ENCODE results near the gene MAML3. TPM values are rescaled to one million over a fixed set of nuclear protein-coding genes. Genes with fewer than 3 reads are reported as not detected.

MAML3 gene
- total and polyA plus RNA-seq, 2 of the 13 experiments (the other 11 are each of a cell fraction or from before 2014, with no cell fraction given): 0.05 to 0.13 TPM

GRCh38 chr4:140089216-140089615 is 64.8 kb downstream of the MAML3 start:
- no peak overlapping the region for H3K4me2 ChIP-seq (ENCODE audit: low read depth, low read length)
- DNase-seq (ENCODE audit: low spot score) (no peak), ATAC-seq (no peak), FAIRE-seq (no peak)
- peaks cover 20% of the 10 kb centered on the region for H3K4me1 ChIP-seq (ENCODE audit: insufficient read depth, low read length)
- H3K4me3 ChIP-seq (replicated peaks in 1 of 3; ENCODE audit: insufficient read depth in 1 of 3, low read depth in 2 of 3, low read length in 3 of 3): no peak overlapping the region
- CTCF ChIA-PET (ENCODE audit: low intra/inter-chr PET ratio, low total read pairs): no interaction called here
- TF ChIP-seq NONO (IDR thresholded peaks at IDR 0.05) (no peak), NONO (CRISPR knock-in tag; conservative IDR thresholded peaks at IDR 0.05) (no peak)
- POLR2A ChIA-PET: no interaction called here
- in situ Hi-C loops (cut with HindIII; ENCODE audit: extremely low pct_ligation_motif_present, low pct_unique_long_range_greater_than_20kb) (no loop called here), intact Hi-C loops (cut with micrococcal nuclease; ENCODE audit: unreplicated experiment) (no loop called here)
- no TSS peak for BruUV-seq (replicated peaks)
- no peak overlapping the region for H3K9ac ChIP-seq (ENCODE audit: insufficient read depth, low read depth, low read length)
- no peaks in the 10 kb centered on the region for H3K9me3 ChIP-seq (ENCODE audit: low read length)
- H4K20me1 ChIP-seq (ENCODE audit: insufficient read depth, low read length): no peaks in the 10 kb centered on the region
- no peak overlapping the region for H2AFZ ChIP-seq (ENCODE audit: low read length)
- H3K27ac ChIP-seq (ENCODE audit: extremely low read length, insufficient read depth, low read length): no peak overlapping the region
- H3K36me3 ChIP-seq (replicated peaks in 1 of 2; ENCODE audit: control insufficient read depth in 1 of 2, insufficient read depth in 2 of 2, low read length in 2 of 2): no peaks in the 10 kb centered on the region
- no peaks in the 10 kb centered on the region for H3K79me2 ChIP-seq (ENCODE audit: insufficient read depth, low read length)
- peaks cover 3 to 15% of the 10 kb centered on the region in 2 experiments; a peak in 3 of 5 replicates for H3K27me3 ChIP-seq (ENCODE audit: control insufficient read depth in 1 of 2, insufficient read depth in 2 of 2, low read length in 2 of 2)

DNA sequence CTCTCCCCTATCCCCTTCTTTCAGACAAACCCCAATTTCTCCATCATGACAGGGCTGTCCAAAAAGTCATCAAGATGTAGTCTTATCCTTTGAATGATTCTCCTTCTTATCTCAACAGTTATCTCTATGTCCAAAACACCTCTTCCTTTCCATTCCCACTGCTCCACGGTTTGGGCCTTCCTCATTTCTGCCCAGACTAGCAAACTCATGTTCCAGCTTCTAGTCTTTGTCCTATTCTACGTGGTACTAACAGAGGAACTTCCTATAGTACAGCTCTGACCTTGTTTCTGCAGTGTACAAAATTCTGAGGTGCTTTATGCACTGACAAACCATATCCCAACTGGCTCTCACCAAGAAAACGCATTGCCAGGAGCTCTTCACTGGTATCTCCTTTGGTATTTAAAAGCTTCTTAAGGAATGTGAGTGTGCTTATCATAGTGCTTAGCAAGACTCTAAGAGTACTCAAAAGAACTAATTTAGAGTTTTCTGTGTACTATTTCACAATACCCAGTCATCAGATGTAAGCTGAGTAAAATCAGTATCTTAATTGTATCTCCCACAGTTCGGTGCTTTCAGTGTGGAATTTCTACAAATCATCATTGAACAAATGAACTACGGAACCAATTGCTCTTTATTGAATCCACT is 65.5 kb downstream of the MAML3 start:
- Histone ChIP-seq H3K27me3 (ENCODE audit: control insufficient read depth in 1 of 2, insufficient read depth in 2 of 2, low read length in 2 of 2) (peaks cover 3 to 18% of the 10 kb centered on the region in 2 experiments; a peak in 3 of 5 replicates), H3K9me3 (ENCODE audit: low read length) (no peaks in the 10 kb centered on the region), H3K4me2 (ENCODE audit: low read depth, low read length) (no peak overlapping the region), H3K79me2 (ENCODE audit: insufficient read depth, low read length) (no peaks in the 10 kb centered on the region), H4K20me1 (ENCODE audit: insufficient read depth, low read length) (no peaks in the 10 kb centered on the region), H3K9ac (ENCODE audit: insufficient read depth, low read depth, low read length) (no peak overlapping the region), H3K36me3 (replicated peaks in 1 of 2; ENCODE audit: control insufficient read depth in 1 of 2, insufficient read depth in 2 of 2, low read length in 2 of 2) (no peaks in the 10 kb centered on the region), H3K4me1 (ENCODE audit: insufficient read depth, low read length) (peaks cover 20% of the 10 kb centered on the region), H2AFZ (ENCODE audit: low read length) (no peak overlapping the region), H3K27ac (ENCODE audit: extremely low read length, insufficient read depth, low read length) (no peak overlapping the region), H3K4me3 (replicated peaks in 1 of 3; ENCODE audit: insufficient read depth in 1 of 3, low read depth in 2 of 3, low read length in 3 of 3) (no peak overlapping the region)
- no peak for DNase-seq (ENCODE audit: low spot score)
- in situ Hi-C loops (cut with HindIII; ENCODE audit: extremely low pct_ligation_motif_present, low pct_unique_long_range_greater_than_20kb) (no loop called here), intact Hi-C loops (cut with micrococcal nuclease; ENCODE audit: unreplicated experiment) (no loop called here)
- 12% methylated on average over 5 of the region's 5 CpGs for WGBS (ENCODE audit: low lambda C conversion rate)
- ATAC-seq: no peak
- no TSS peak for BruUV-seq (replicated peaks)
- POLR2A ChIA-PET: no interaction called here
- CTCF ChIA-PET (ENCODE audit: low intra/inter-chr PET ratio, low total read pairs): no interaction called here
- FAIRE-seq: no peak
- TF ChIP-seq, protein P1, sequence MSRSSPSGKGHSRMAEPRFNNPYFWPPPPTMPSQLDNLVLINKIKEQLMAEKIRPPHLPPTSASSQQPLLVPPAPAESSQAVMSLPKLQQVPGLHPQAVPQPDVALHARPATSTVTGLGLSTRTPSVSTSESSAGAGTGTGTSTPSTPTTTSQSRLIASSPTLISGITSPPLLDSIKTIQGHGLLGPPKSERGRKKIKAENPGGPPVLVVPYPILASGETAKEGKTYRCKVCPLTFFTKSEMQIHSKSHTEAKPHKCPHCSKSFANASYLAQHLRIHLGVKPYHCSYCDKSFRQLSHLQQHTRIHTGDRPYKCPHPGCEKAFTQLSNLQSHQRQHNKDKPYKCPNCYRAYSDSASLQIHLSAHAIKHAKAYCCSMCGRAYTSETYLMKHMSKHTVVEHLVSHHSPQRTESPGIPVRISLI (CRISPR knock-in tag; IDR thresholded peaks at IDR 0.05; ENCODE audit: borderline replicate concordance): no peak
- TF ChIP-seq CEBPB (IDR thresholded peaks at IDR 0.05; ENCODE audit: borderline replicate concordance, low read depth, low read length) (peak; percentile 37; the same call in 1 of the 2 replicates), REPIN1 (CRISPR knock-in tag; IDR thresholded peaks at IDR 0.05; ENCODE audit: borderline replicate concordance, low read depth) (no peak), ZNF160 (CRISPR knock-in tag; IDR thresholded peaks at IDR 0.05) (no peak)
- TF ChIP-seq, protein P2, sequence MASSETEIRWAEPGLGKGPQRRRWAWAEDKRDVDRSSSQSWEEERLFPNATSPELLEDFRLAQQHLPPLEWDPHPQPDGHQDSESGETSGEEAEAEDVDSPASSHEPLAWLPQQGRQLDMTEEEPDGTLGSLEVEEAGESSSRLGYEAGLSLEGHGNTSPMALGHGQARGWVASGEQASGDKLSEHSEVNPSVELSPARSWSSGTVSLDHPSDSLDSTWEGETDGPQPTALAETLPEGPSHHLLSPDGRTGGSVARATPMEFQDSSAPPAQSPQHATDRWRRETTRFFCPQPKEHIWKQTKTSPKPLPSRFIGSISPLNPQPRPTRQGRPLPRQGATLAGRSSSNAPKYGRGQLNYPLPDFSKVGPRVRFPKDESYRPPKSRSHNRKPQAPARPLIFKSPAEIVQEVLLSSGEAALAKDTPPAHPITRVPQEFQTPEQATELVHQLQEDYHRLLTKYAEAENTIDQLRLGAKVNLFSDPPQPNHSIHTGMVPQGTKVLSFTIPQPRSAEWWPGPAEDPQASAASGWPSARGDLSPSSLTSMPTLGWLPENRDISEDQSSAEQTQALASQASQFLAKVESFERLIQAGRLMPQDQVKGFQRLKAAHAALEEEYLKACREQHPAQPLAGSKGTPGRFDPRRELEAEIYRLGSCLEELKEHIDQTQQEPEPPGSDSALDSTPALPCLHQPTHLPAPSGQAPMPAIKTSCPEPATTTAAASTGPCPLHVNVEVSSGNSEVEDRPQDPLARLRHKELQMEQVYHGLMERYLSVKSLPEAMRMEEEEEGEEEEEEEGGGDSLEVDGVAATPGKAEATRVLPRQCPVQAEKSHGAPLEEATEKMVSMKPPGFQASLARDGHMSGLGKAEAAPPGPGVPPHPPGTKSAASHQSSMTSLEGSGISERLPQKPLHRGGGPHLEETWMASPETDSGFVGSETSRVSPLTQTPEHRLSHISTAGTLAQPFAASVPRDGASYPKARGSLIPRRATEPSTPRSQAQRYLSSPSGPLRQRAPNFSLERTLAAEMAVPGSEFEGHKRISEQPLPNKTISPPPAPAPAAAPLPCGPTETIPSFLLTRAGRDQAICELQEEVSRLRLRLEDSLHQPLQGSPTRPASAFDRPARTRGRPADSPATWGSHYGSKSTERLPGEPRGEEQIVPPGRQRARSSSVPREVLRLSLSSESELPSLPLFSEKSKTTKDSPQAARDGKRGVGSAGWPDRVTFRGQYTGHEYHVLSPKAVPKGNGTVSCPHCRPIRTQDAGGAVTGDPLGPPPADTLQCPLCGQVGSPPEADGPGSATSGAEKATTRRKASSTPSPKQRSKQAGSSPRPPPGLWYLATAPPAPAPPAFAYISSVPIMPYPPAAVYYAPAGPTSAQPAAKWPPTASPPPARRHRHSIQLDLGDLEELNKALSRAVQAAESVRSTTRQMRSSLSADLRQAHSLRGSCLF (CRISPR knock-in tag; IDR thresholded peaks at IDR 0.05; ENCODE audit: borderline replicate concordance): no peak

All from HepG2 (cell line).